Measurements from ENCODE around the gene RASGRP1. TPM values are rescaled to one million over a fixed set of nuclear protein-coding genes. Genes with fewer than 3 reads are reported as not detected.

RASGRP1 gene
- total and polyA plus RNA-seq, 2 donors (not counting 1 experiment from before 2014, with no cell fraction given) = 17.7 to 24.7 TPM

- DNase-seq = peak; percentile 73
- no peak overlapping the region for H3K27ac Mint-ChIP-seq
- intact Hi-C loops (cut with micrococcal nuclease) = loop anchor here (1.0 kb wide), 5 partner anchors 20 to 225 kb away; partner anchors contain the start of genes FAM98B and RASGRP1
- peak; percentile 99 for ATAC-seq (ENCODE audit: low read depth)
- ChIA-PET CTCF (interaction anchor here (0.9 to 7.2 kb wide), 18 partner anchors 9 to 1283 kb away, joined by 3 to 145 read pairs (median 6); partner anchors contain the start of gene RASGRP1), POLR2A (no interaction called here)
- no peaks in the 10 kb centered on the region for H4K20me1 ChIP-seq (ENCODE audit: control insufficient read depth, insufficient read depth, low read length, poor library complexity, severe bottlenecking)
- H2AFZ ChIP-seq (ENCODE audit: insufficient read depth, low read depth, low read length, poor library complexity, severe bottlenecking) = no peak overlapping the region
- H3K79me2 ChIP-seq (ENCODE audit: control insufficient read depth, insufficient read depth, low read length) = no peaks in the 10 kb centered on the region
- TF ChIP-seq CTCF (IDR thresholded peaks at IDR 0.05) (peak; percentile 89), EZH2 (IDR thresholded peaks at IDR 0.05; ENCODE audit: borderline replicate concordance, insufficient read depth, low read depth, low read length, poor library complexity, severe bottlenecking) (no peak)
- H3K4me1 ChIP-seq (ENCODE audit: control insufficient read depth in 2 of 2, insufficient read depth in 2 of 2, low read length in 2 of 2) = no peaks in the 10 kb centered on the region
- no peak overlapping the region for H3K27ac ChIP-seq (ENCODE audit: low read length in 2 of 2)
- peaks cover 2% of the 10 kb centered on the region for H3K4me1 Mint-ChIP-seq
- no peak overlapping the region for H3K4me2 ChIP-seq (replicated peaks; ENCODE audit: low read depth, low read length, poor library complexity, severe bottlenecking)
- H3K27me3 Mint-ChIP-seq = no peaks in the 10 kb centered on the region
- peaks cover 1 to 28% of the 10 kb centered on the region in 2 experiments for H3K36me3 ChIP-seq (replicated peaks in 1 of 2; ENCODE audit: control extremely low read depth in 1 of 2, control insufficient read depth in 1 of 2, extremely low read depth in 1 of 2, insufficient read depth in 2 of 2, low read length in 1 of 2)
- H3K4me3 Mint-ChIP-seq = no peak overlapping the region
- H3K9ac ChIP-seq (ENCODE audit: low read length) = no peak overlapping the region
- H3K9me3 ChIP-seq (ENCODE audit: control extremely low read depth in 1 of 3, control insufficient read depth in 2 of 3, insufficient read depth in 1 of 3, low read length in 2 of 3) = no peaks in the 10 kb centered on the region
- WGBS (ENCODE audit: insufficient coverage) = 81% methylated on average over 4 of the region's 4 CpGs
- no peaks in the 10 kb centered on the region for H3K9me3 Mint-ChIP-seq (ENCODE audit: insufficient read depth)
- no peaks in the 10 kb centered on the region for H3K27me3 ChIP-seq (replicated peaks in 1 of 4; ENCODE audit: control extremely low read depth in 1 of 4, control insufficient read depth in 3 of 4, insufficient read depth in 4 of 4, low read length in 3 of 4)
- H3K4me3 ChIP-seq (ENCODE audit: control extremely low read depth in 1 of 5, extremely low read depth in 1 of 5, insufficient read depth in 1 of 5, low read depth in 2 of 5, low read length in 4 of 5) = no peak overlapping the region
These were observed 90.4 kb downstream of the RASGRP1 start for GRCh38 chr15:38474155-38474757.

- no CpG with 5 or more reads among the region's 2 CpGs for WGBS (ENCODE audit: insufficient coverage)
- no peak overlapping the region for H2AFZ ChIP-seq (ENCODE audit: insufficient read depth, low read depth, low read length, poor library complexity, severe bottlenecking)
- Mint-ChIP-seq H3K27ac (no peak overlapping the region), H3K27me3 (no peaks in the 10 kb centered on the region), H3K4me1 (no peaks in the 10 kb centered on the region), H3K4me3 (no peak overlapping the region), H3K9me3 (ENCODE audit: insufficient read depth) (no peaks in the 10 kb centered on the region)
- H3K27me3 ChIP-seq (replicated peaks in 1 of 4; ENCODE audit: control extremely low read depth in 1 of 4, control insufficient read depth in 3 of 4, insufficient read depth in 4 of 4, low read length in 3 of 4) = no peaks in the 10 kb centered on the region
- H4K20me1 ChIP-seq (ENCODE audit: control insufficient read depth, insufficient read depth, low read length, poor library complexity, severe bottlenecking) = no peaks in the 10 kb centered on the region
- H3K4me2 ChIP-seq (replicated peaks; ENCODE audit: low read depth, low read length, poor library complexity, severe bottlenecking) = no peak overlapping the region
- H3K27ac ChIP-seq (ENCODE audit: low read length in 2 of 2) = no peak overlapping the region
- H3K9me3 ChIP-seq (ENCODE audit: control extremely low read depth in 1 of 3, control insufficient read depth in 2 of 3, insufficient read depth in 1 of 3, low read length in 2 of 3) = no peaks in the 10 kb centered on the region
- ATAC-seq (ENCODE audit: low read depth) (no peak), DNase-seq (no peak)
- no peaks in the 10 kb centered on the region for H3K4me1 ChIP-seq (ENCODE audit: control insufficient read depth in 2 of 2, insufficient read depth in 2 of 2, low read length in 2 of 2)
- CTCF ChIA-PET = interaction anchor here (1.1 to 6.0 kb wide), 11 partner anchors 12 to 232 kb away, joined by 3 to 107 read pairs (median 5); partner anchors contain the start of gene FAM98B
- POLR2A ChIA-PET = no interaction called here
- H3K4me3 ChIP-seq (ENCODE audit: control extremely low read depth in 1 of 5, extremely low read depth in 1 of 5, insufficient read depth in 1 of 5, low read depth in 2 of 5, low read length in 4 of 5) = no peak overlapping the region
- no peaks in the 10 kb centered on the region for H3K79me2 ChIP-seq (ENCODE audit: control insufficient read depth, insufficient read depth, low read length)
- H3K9ac ChIP-seq (ENCODE audit: low read length) = no peak overlapping the region
- intact Hi-C loops (cut with micrococcal nuclease) = no loop called here
- TF ChIP-seq CTCF (IDR thresholded peaks at IDR 0.05) = no peak
- no peak for TF ChIP-seq EZH2 (IDR thresholded peaks at IDR 0.05; ENCODE audit: borderline replicate concordance, insufficient read depth, low read depth, low read length, poor library complexity, severe bottlenecking)
- H3K36me3 ChIP-seq (replicated peaks in 1 of 2; ENCODE audit: control extremely low read depth in 1 of 2, control insufficient read depth in 1 of 2, extremely low read depth in 1 of 2, insufficient read depth in 2 of 2, low read length in 1 of 2) = peaks cover 4 to 20% of the 10 kb centered on the region in 2 experiments
These were observed 92.6 kb downstream of the RASGRP1 start for GRCh38 chr15:38471974-38472373.

All from B cell (primary cell).